ENCODE measurements around the gene FOXK1. TPM values are rescaled to one million over a fixed set of nuclear protein-coding genes. Genes with fewer than 3 reads are reported as not detected.

Gene FOXK1
- polyA plus RNA-seq, 3 donors, result 0.33 to 16.8 (median 0.76) TPM

- Histone ChIP-seq H3K79me2 (ENCODE audit: insufficient read depth, low read length) (no peaks in the 10 kb centered on the region), H3K4me2 (replicated peaks; ENCODE audit: extremely low read depth, low read length, poor library complexity, severe bottlenecking) (no peak overlapping the region), H3K4me3 (replicated peaks in 1 of 3; ENCODE audit: low read depth in 2 of 3, low read length in 3 of 3) (no peak overlapping the region), H3K27ac (ENCODE audit: low read depth in 1 of 2, low read length in 2 of 2) (no peak overlapping the region), H3K9ac (ENCODE audit: insufficient read depth, low read length, poor library complexity, severe bottlenecking) (no peak overlapping the region), H2AFZ (ENCODE audit: insufficient read depth, low read depth, low read length, poor library complexity, severe bottlenecking) (no peak overlapping the region), H3K27me3 (ENCODE audit: control insufficient read depth in 2 of 2, insufficient read depth in 2 of 2, low read length in 2 of 2) (peaks cover 0 to 14% of the 10 kb centered on the region in 2 donors), H3K36me3 (replicated peaks in 1 of 2; ENCODE audit: control insufficient read depth in 1 of 2, insufficient read depth in 2 of 2, low read length in 2 of 2) (no peaks in the 10 kb centered on the region), H4K20me1 (ENCODE audit: insufficient read depth, low read length) (no peaks in the 10 kb centered on the region), H3K9me3 (replicated peaks in 1 of 2; ENCODE audit: control insufficient read depth in 1 of 2, insufficient read depth in 1 of 2, low read length in 2 of 2) (peaks cover 0 to 4% of the 10 kb centered on the region in 2 donors), H3K4me1 (ENCODE audit: control insufficient read depth in 1 of 2, insufficient read depth in 2 of 2, low read length in 2 of 2) (no peaks in the 10 kb centered on the region)
- Mint-ChIP-seq H3K4me3 (no peak overlapping the region), H3K27ac (no peak overlapping the region), H3K27me3 (ENCODE audit: low read depth in 3 of 3) (peaks cover 19 to 42% (median 31%) of the 10 kb centered on the region in 3 donors), H3K9me3 (peaks cover 3 to 18% (median 8%) of the 10 kb centered on the region in 7 donors), H3K36me3 (no peaks in the 10 kb centered on the region), H3K4me1 (peaks cover 3% of the 10 kb centered on the region)
- TF ChIP-seq CTCF (IDR thresholded peaks at IDR 0.05), result no peak
- intact Hi-C loops (cut with micrococcal nuclease), result no loop called here
- 100% methylated on average over 3 of the region's 14 CpGs for WGBS (ENCODE audit: insufficient coverage)
- DNase-seq, result no peak
These were observed 133.0 kb downstream of the FOXK1 start for GRCh38 chr7:4815121-4815520.

GRCh38 chr7:4815609-4816418 lies 133.7 kb downstream of the FOXK1 start:
- no peak for TF ChIP-seq CTCF (IDR thresholded peaks at IDR 0.05)
- Histone ChIP-seq H3K9ac (ENCODE audit: insufficient read depth, low read length, poor library complexity, severe bottlenecking) (no peak overlapping the region), H3K36me3 (replicated peaks in 1 of 2; ENCODE audit: control insufficient read depth in 1 of 2, insufficient read depth in 2 of 2, low read length in 2 of 2) (no peaks in the 10 kb centered on the region), H3K79me2 (ENCODE audit: insufficient read depth, low read length) (no peaks in the 10 kb centered on the region), H3K4me3 (replicated peaks in 1 of 3; ENCODE audit: low read depth in 2 of 3, low read length in 3 of 3) (no peak overlapping the region), H2AFZ (ENCODE audit: insufficient read depth, low read depth, low read length, poor library complexity, severe bottlenecking) (no peak overlapping the region), H3K4me2 (replicated peaks; ENCODE audit: extremely low read depth, low read length, poor library complexity, severe bottlenecking) (no peak overlapping the region), H3K4me1 (ENCODE audit: control insufficient read depth in 1 of 2, insufficient read depth in 2 of 2, low read length in 2 of 2) (no peaks in the 10 kb centered on the region), H3K27ac (ENCODE audit: low read depth in 1 of 2, low read length in 2 of 2) (no peak overlapping the region), H3K27me3 (ENCODE audit: control insufficient read depth in 2 of 2, insufficient read depth in 2 of 2, low read length in 2 of 2) (peaks cover 0 to 7% of the 10 kb centered on the region in 2 donors), H3K9me3 (replicated peaks in 1 of 2; ENCODE audit: control insufficient read depth in 1 of 2, insufficient read depth in 1 of 2, low read length in 2 of 2) (peaks cover 0 to 4% of the 10 kb centered on the region in 2 donors), H4K20me1 (ENCODE audit: insufficient read depth, low read length) (no peaks in the 10 kb centered on the region)
- H3K36me3 Mint-ChIP-seq, result no peaks in the 10 kb centered on the region
- peaks cover 12 to 35% (median 25%) of the 10 kb centered on the region in 3 donors for H3K27me3 Mint-ChIP-seq (ENCODE audit: low read depth in 3 of 3)
- H3K9me3 Mint-ChIP-seq, result peaks cover 3 to 18% (median 8%) of the 10 kb centered on the region in 7 donors
- no peak overlapping the region for H3K27ac Mint-ChIP-seq
- DNase-seq, result no peak
- H3K4me3 Mint-ChIP-seq, result no peak overlapping the region
- peaks cover 3% of the 10 kb centered on the region for H3K4me1 Mint-ChIP-seq
- intact Hi-C loops (cut with micrococcal nuclease), result no loop called here
- 94% methylated on average over 36 of the region's 38 CpGs for WGBS (ENCODE audit: insufficient coverage)
